GM10248 (cell line): ENCODE measurements around the gene ENO1.
A peak's percentile ranks its signal among the peaks of the same experiment; 100 is the strongest.

Source experiments
- CTCF ChIA-PET: fragments of 300-600 bp; sonication (Branson Sonifier 250); formaldehyde crosslinking; extraction: SDS; loops from one replicate; lab custom pipeline; 2021; ENCODE audit warnings: antibody characterized with exemption; lab: Yijun Ruan, JAX
- POLR2A ChIA-PET: fragments of 350-650 bp; sonication (Branson Sonifier 250); formaldehyde crosslinking; extraction: SDS; loops from one replicate; lab custom pipeline; 2020; ENCODE audit warnings: antibody characterized with exemption; lab: Yijun Ruan, JAX
- DNase-seq: peaks from one replicate; pipeline ENCODE4 v3.0.0; 2012; ENCODE audit errors: extremely low spot score
- TF ChIP-seq, protein P1 (sequence below): IDR thresholded peaks from 2 replicates; pipeline ENCODE4 v1.5.1; 2012; ENCODE audit warnings: mild to moderate bottlenecking, low read depth; ENCODE audit errors: extremely low read depth, missing control alignments, control extremely low read depth

The ENO1 gene

DNA sequence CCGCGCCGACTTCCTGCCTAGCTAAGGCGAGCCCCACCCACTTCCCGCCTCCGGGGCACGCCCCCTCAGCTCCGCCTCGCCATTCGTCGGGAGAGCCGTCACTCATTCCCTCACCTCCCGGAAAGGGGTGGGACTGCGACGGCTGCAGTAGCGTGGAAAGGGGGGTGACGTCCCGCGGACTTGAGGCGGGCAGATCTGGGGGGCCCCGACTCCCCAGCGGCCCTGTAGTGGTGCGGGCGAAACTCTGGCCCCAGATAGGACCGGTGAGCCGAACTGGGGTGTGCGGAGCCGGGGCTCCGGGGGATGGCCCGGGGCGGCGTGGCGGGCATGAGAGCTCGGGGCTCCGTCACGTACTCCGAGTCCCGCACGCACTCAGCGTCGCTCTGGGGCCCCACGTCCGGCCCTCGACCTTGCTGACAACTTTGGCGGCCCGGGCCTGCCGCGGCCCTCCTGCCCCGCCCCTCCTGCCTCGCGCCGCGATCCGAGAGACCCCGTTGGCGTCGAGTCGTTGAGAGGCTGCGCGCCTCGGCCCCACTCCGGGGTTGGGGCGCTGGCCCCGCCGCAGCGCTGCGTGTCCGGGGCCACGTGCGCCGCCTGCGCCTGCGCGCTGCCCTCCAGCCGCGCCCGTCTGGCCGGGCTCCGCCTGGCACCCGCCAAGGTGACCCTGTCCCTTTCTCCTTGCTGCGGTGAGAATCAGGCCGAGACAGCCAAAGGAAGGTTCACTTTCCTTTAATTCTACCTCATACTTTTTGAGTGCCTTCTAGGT, 395 bp upstream of the ENO1 start:
- DNase-seq: peak; percentile 98
- ChIA-PET CTCF (interaction anchor here (1.1 to 1.3 kb wide), 2 partner anchors 17 to 30 kb away, joined by 3 to 7 read pairs; no protein-coding TSS in a partner anchor), POLR2A (interaction anchor here (0.5 to 1.6 kb wide), 9 partner anchors 9 to 30 kb away, joined by 3 to 5 read pairs (median 3); no protein-coding TSS in a partner anchor)
- TF ChIP-seq, protein P1, sequence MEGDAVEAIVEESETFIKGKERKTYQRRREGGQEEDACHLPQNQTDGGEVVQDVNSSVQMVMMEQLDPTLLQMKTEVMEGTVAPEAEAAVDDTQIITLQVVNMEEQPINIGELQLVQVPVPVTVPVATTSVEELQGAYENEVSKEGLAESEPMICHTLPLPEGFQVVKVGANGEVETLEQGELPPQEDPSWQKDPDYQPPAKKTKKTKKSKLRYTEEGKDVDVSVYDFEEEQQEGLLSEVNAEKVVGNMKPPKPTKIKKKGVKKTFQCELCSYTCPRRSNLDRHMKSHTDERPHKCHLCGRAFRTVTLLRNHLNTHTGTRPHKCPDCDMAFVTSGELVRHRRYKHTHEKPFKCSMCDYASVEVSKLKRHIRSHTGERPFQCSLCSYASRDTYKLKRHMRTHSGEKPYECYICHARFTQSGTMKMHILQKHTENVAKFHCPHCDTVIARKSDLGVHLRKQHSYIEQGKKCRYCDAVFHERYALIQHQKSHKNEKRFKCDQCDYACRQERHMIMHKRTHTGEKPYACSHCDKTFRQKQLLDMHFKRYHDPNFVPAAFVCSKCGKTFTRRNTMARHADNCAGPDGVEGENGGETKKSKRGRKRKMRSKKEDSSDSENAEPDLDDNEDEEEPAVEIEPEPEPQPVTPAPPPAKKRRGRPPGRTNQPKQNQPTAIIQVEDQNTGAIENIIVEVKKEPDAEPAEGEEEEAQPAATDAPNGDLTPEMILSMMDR: no peak

DNA sequence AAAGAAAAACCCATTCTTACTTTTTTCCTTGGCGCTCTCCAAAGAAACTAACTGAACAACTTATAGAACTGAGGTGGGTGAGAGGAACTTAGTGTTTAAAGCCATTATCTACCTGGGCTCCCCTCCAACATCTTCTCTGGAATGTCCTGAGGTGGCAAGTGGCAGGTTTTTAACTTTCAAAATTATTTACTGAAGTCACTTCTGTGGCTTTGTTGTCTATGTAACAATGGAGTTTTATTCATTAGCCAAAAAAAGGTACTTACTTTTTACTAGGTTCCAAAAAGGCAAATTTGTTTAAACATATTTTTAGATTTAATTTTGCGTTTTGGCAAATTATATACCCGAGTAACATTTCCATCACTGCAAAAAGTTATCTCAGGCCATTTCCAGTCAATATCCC, 2.4 kb downstream of the ENO1 start:
- no peak for DNase-seq
- TF ChIP-seq, protein P1: no peak
- ChIA-PET POLR2A (interaction anchor here (0.6 to 1.0 kb wide), 3 partner anchors 19 to 550 kb away, joined by 3 to 5 read pairs (median 3); no protein-coding TSS in a partner anchor), CTCF (no interaction called here)

DNA sequence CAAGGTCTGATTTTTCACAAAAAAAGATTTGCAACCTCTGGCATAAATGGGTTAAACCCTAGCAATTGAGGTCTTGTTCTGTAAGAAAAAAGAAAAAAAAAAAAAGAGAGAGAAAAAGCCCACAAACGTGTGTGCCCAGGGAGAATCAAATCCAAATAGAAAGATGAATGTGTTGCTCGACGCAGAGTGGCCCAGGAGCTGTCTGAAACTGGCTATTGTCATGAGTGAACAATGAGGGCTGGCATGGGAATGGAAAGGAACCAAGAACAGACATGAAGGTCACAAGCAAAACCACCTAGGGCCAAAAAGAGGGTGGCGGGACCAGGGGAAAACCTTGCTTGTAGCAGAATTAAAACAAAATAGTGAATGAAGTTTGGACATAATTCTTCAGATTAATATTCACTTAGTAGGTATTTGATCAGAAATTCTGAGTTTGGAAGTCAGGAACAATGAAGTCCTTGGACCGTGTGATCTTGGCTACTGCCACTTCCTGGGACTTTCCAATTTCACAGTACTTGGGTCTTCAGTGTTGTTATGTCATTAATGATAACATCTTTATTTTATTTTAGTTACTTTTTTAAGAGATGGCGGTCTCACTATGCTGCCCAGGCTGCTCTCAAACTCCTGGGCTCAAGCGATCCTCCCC, 3.1 kb downstream of the ENO1 start:
- ChIA-PET CTCF (interaction anchor here (5.0 kb wide), 1 partner anchor 14 kb away, joined by 32 read pairs; no protein-coding TSS in a partner anchor), POLR2A (interaction anchor here (0.7 kb wide), 2 partner anchors 8 to 669 kb away, joined by 3 to 4 read pairs; no protein-coding TSS in a partner anchor)
- TF ChIP-seq, protein P1: no peak
- no peak for DNase-seq

DNA sequence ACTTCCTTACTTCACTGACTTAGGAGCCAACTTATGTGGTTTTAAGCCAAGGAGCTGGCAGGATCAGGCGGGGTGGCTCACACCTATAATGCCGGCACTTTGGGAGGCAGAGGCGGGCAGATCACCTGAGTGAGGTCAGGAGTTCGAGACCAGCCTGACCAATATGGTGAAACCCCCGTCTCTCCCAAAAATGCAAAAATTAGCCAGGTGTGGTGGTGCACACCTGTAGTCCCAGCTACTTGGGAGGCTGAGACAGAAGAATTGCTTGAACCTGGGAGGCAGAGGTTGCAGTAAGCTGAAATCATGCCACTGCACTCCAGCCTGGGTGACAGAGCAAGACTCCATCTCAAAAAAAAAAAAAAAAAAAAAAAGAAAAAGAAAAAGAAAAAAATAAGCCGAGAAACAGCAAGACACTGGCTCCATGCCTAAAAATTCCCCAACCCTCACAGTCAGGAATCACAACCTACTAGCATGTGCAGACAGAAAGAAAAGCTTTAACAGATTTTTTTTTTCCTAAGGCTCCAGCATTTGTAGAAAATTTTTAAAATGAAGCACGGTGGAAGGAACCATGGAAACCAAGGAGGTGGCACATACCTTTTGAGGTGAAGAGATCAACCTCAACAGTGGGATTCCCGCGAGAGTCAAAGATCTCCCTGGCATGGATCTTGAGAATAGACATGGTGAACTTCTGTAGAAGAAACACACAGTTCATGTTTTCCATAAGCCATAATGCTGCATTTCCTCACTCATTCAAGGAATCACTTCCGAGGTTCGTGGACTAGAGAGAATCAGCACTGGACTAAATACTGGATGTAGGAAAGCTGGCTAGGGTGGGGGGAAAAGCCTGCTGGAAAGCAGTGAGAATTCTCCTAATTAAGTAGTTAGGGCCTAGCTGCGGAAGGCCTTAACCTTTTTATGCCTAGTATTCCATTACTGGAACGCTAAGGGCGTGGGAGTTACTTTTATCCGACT, 4.0 kb downstream of the ENO1 start:
- ChIA-PET POLR2A (interaction anchor here (0.7 kb wide), 1 partner anchor 669 kb away, joined by 3 read pairs; no protein-coding TSS in a partner anchor), CTCF (interaction anchor here (5.0 kb wide), 1 partner anchor 13 kb away, joined by 32 read pairs; no protein-coding TSS in a partner anchor)
- no peak for DNase-seq
- TF ChIP-seq, protein P1: no peak

DNA sequence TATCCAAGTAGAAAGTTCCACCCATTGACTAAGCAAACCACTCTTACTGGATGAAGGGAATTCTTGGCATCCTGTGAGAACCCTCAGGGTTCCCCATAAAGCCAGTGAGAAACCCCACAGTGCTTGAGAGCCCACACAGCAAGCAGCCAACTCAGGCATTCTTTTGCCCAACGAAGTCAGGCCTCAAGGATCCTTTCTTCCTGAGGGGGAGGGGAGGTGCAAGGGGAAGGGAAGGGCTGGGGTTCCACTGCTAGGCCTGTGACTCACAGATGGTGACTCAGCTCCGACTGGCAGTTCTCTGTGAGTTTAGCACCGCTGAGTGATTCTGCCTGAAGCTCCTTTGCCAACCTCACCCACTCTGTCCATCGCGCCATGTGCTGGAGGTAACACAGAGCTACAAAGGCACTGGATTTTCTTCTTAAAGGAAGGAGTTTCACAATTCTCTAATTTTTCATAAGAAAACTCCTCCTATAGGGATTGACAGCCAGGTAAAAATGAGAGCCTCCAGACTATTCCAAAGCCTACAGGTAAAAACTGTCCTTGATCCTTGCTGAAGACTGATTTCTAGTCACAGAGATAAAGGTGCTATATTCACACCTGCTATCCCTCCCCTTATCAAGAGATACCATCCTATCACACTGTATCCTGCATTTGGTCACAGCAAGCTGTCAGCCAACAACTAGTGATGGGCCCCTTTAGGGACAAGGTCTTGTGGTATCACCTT, 4.8 kb downstream of the ENO1 start:
- TF ChIP-seq, protein P1: no peak
- DNase-seq: no peak
- CTCF ChIA-PET: interaction anchor here (5.0 kb wide), 1 partner anchor 13 kb away, joined by 32 read pairs; no protein-coding TSS in a partner anchor
- POLR2A ChIA-PET: no interaction called here
